ENCODE results near the gene PPARG. TPM values are rescaled to one million over a fixed set of nuclear protein-coding genes. Genes with fewer than 3 reads are reported as not detected.

PPARG gene
- total RNA-seq, 1 experiment from 2014 or later, result 0.79 TPM

DNA sequence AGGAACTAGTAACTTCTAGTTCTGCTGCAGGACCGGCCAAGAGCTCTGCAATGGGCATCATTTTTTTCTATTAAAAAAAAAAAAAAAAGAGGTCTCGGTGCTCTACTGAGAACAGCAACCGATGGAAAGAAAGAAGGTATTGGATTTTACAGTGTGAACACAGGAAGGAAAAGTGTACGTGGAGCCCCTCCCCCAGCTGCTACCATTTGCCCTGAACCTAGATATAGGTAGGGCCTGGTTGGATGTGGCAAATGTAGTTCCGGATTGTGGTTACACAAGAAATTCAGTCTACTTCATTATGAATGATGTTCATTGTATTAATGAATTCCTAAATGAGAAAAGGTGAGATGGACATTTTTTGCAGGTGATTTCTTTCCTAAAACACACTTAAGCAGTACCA is 17.9 kb upstream of the PPARG start (continued):
- TF ChIP-seq, protein P1, sequence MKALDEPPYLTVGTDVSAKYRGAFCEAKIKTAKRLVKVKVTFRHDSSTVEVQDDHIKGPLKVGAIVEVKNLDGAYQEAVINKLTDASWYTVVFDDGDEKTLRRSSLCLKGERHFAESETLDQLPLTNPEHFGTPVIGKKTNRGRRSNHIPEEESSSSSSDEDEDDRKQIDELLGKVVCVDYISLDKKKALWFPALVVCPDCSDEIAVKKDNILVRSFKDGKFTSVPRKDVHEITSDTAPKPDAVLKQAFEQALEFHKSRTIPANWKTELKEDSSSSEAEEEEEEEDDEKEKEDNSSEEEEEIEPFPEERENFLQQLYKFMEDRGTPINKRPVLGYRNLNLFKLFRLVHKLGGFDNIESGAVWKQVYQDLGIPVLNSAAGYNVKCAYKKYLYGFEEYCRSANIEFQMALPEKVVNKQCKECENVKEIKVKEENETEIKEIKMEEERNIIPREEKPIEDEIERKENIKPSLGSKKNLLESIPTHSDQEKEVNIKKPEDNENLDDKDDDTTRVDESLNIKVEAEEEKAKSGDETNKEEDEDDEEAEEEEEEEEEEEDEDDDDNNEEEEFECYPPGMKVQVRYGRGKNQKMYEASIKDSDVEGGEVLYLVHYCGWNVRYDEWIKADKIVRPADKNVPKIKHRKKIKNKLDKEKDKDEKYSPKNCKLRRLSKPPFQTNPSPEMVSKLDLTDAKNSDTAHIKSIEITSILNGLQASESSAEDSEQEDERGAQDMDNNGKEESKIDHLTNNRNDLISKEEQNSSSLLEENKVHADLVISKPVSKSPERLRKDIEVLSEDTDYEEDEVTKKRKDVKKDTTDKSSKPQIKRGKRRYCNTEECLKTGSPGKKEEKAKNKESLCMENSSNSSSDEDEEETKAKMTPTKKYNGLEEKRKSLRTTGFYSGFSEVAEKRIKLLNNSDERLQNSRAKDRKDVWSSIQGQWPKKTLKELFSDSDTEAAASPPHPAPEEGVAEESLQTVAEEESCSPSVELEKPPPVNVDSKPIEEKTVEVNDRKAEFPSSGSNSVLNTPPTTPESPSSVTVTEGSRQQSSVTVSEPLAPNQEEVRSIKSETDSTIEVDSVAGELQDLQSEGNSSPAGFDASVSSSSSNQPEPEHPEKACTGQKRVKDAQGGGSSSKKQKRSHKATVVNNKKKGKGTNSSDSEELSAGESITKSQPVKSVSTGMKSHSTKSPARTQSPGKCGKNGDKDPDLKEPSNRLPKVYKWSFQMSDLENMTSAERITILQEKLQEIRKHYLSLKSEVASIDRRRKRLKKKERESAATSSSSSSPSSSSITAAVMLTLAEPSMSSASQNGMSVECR (CRISPR knock-in tag; IDR thresholded peaks at IDR 0.05; ENCODE audit: borderline replicate concordance), result no peak
- TF ChIP-seq SP1 (CRISPR knock-in tag; conservative IDR thresholded peaks at IDR 0.05), result no peak
- TF ChIP-seq, protein P2, sequence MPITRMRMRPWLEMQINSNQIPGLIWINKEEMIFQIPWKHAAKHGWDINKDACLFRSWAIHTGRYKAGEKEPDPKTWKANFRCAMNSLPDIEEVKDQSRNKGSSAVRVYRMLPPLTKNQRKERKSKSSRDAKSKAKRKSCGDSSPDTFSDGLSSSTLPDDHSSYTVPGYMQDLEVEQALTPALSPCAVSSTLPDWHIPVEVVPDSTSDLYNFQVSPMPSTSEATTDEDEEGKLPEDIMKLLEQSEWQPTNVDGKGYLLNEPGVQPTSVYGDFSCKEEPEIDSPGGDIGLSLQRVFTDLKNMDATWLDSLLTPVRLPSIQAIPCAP (CRISPR knock-in tag; IDR thresholded peaks at IDR 0.05), result no peak
- TF ChIP-seq, protein P3, sequence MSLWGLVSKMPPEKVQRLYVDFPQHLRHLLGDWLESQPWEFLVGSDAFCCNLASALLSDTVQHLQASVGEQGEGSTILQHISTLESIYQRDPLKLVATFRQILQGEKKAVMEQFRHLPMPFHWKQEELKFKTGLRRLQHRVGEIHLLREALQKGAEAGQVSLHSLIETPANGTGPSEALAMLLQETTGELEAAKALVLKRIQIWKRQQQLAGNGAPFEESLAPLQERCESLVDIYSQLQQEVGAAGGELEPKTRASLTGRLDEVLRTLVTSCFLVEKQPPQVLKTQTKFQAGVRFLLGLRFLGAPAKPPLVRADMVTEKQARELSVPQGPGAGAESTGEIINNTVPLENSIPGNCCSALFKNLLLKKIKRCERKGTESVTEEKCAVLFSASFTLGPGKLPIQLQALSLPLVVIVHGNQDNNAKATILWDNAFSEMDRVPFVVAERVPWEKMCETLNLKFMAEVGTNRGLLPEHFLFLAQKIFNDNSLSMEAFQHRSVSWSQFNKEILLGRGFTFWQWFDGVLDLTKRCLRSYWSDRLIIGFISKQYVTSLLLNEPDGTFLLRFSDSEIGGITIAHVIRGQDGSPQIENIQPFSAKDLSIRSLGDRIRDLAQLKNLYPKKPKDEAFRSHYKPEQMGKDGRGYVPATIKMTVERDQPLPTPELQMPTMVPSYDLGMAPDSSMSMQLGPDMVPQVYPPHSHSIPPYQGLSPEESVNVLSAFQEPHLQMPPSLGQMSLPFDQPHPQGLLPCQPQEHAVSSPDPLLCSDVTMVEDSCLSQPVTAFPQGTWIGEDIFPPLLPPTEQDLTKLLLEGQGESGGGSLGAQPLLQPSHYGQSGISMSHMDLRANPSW (CRISPR knock-in tag; conservative IDR thresholded peaks at IDR 0.05; ENCODE audit: low read depth), result no peak
- TF ChIP-seq, protein P4, sequence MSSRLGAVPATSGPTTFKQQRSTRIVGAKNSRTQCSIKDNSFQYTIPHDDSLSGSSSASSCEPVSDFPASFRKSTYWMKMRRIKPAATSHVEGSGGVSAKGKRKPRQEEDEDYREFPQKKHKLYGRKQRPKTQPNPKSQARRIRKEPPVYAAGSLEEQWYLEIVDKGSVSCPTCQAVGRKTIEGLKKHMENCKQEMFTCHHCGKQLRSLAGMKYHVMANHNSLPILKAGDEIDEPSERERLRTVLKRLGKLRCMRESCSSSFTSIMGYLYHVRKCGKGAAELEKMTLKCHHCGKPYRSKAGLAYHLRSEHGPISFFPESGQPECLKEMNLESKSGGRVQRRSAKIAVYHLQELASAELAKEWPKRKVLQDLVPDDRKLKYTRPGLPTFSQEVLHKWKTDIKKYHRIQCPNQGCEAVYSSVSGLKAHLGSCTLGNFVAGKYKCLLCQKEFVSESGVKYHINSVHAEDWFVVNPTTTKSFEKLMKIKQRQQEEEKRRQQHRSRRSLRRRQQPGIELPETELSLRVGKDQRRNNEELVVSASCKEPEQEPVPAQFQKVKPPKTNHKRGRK (CRISPR knock-in tag; IDR thresholded peaks at IDR 0.05; ENCODE audit: borderline replicate concordance), result no peak

DNA sequence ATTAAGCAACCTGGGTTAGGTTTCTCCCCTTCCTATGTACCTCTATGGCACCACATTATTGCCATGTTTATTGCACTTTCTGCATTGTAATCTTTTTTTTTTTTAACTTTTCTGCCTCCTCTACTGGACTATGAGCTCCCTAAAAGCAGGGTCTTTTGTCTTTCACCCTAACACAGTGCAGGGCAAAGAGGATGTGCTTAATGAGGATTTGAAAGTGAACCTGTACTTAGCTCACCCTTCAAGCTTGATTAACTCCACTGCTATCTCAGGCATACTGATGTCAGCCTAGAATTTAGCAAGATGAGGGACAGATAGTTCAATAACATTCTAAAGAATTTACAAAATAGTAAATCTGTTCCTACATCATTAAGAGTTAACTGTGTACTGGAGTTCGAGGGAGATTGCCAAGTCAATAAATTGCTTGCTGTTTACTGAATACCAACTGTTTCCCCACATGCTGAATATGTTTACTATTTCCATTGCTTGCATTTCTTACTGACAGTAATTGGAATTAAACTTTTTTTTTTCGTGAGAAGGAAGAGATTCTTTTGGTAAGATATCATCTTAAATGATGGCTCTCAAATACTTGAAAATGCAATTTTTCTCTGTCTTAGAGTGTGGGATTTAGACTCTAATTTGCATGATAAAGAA is 15.7 kb upstream of the PPARG start:
- POLR2A ChIA-PET, result no interaction called here
- no peaks in the 10 kb centered on the region for H3K36me3 Mint-ChIP-seq
- H3K4me1 Mint-ChIP-seq, result no peaks in the 10 kb centered on the region
- H3K27ac Mint-ChIP-seq, result no peak overlapping the region
- CTCF ChIA-PET, result no interaction called here
- ATAC-seq (no peak), DNase-seq (ENCODE audit: low spot score) (no peak)
- H3K4me3 Mint-ChIP-seq, result no peak overlapping the region
- no peaks in the 10 kb centered on the region for H3K9me3 Mint-ChIP-seq
- no peaks in the 10 kb centered on the region for H3K27me3 Mint-ChIP-seq (ENCODE audit: low read depth)
- TF ChIP-seq, protein P3 (CRISPR knock-in tag; conservative IDR thresholded peaks at IDR 0.05; ENCODE audit: low read depth), result no peak
- TF ChIP-seq IRF2 (CRISPR knock-in tag; IDR thresholded peaks at IDR 0.05; ENCODE audit: borderline replicate concordance, low read depth) (no peak), ZNF671 (CRISPR knock-in tag; IDR thresholded peaks at IDR 0.05) (no peak), HMGA2 (CRISPR knock-in tag; IDR thresholded peaks at IDR 0.05) (no peak), NR1H2 (CRISPR knock-in tag; IDR thresholded peaks at IDR 0.05) (no peak)
- TF ChIP-seq, protein P5, sequence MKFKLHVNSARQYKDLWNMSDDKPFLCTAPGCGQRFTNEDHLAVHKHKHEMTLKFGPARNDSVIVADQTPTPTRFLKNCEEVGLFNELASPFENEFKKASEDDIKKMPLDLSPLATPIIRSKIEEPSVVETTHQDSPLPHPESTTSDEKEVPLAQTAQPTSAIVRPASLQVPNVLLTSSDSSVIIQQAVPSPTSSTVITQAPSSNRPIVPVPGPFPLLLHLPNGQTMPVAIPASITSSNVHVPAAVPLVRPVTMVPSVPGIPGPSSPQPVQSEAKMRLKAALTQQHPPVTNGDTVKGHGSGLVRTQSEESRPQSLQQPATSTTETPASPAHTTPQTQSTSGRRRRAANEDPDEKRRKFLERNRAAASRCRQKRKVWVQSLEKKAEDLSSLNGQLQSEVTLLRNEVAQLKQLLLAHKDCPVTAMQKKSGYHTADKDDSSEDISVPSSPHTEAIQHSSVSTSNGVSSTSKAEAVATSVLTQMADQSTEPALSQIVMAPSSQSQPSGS (CRISPR knock-in tag; IDR thresholded peaks at IDR 0.05; ENCODE audit: borderline replicate concordance, low read depth), result no peak
- TF ChIP-seq, protein P1 (CRISPR knock-in tag; IDR thresholded peaks at IDR 0.05; ENCODE audit: borderline replicate concordance), result no peak
- TF ChIP-seq, protein P6, sequence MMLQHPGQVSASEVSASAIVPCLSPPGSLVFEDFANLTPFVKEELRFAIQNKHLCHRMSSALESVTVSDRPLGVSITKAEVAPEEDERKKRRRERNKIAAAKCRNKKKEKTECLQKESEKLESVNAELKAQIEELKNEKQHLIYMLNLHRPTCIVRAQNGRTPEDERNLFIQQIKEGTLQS (CRISPR knock-in tag; conservative IDR thresholded peaks at IDR 0.05), result no peak
- TF ChIP-seq, protein P7, sequence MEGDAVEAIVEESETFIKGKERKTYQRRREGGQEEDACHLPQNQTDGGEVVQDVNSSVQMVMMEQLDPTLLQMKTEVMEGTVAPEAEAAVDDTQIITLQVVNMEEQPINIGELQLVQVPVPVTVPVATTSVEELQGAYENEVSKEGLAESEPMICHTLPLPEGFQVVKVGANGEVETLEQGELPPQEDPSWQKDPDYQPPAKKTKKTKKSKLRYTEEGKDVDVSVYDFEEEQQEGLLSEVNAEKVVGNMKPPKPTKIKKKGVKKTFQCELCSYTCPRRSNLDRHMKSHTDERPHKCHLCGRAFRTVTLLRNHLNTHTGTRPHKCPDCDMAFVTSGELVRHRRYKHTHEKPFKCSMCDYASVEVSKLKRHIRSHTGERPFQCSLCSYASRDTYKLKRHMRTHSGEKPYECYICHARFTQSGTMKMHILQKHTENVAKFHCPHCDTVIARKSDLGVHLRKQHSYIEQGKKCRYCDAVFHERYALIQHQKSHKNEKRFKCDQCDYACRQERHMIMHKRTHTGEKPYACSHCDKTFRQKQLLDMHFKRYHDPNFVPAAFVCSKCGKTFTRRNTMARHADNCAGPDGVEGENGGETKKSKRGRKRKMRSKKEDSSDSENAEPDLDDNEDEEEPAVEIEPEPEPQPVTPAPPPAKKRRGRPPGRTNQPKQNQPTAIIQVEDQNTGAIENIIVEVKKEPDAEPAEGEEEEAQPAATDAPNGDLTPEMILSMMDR (IDR thresholded peaks at IDR 0.05), result no peak
